Keratinocyte (primary cell): ENCODE results near the gene HNRNPDL. TPM values are rescaled to one million over a fixed set of nuclear protein-coding genes. Genes with fewer than 3 reads are reported as not detected.
"Not testable (repeated sequence)": the region's sequence is repeated elsewhere in the genome, so short reads cannot be mapped to it uniquely, and the experiment has no call there.

Experiments
- DNase-seq: peaks from one replicate; pipeline ENCODE4 v3.0.0-alpha.2; 2011; ENCODE audit warnings: low read depth, missing footprints, low spot score
- FAIRE-seq: peaks from 2 replicates; lab custom pipeline; 2011; peaks lifted over from hg19 to GRCh38; lab: Jason Lieb, UNC
- H2AFZ ChIP-seq: 2 replicates; pipeline ENCODE4 v1.6.0; 2012; ENCODE audit warnings: low read length, control low read depth, inconsistent platforms; ENCODE audit not compliant: control insufficient read depth
- H3K27ac ChIP-seq: 2 replicates; pipeline ENCODE4 v1.5.1; 2011; ENCODE audit warnings: low read length; ENCODE audit not compliant: control insufficient read depth, insufficient read depth
- H3K27me3 ChIP-seq: 3 replicates; pipeline ENCODE4 v1.6.0; 2011; ENCODE audit warnings: low read length; ENCODE audit not compliant: control insufficient read depth, insufficient read depth; ENCODE audit errors: extremely low read depth
- H3K36me3 ChIP-seq, 2 experiments: 2 replicates in 1 of 2; 3 replicates in 1 of 2; pipeline ENCODE4 v1.5.1; 2011; ENCODE audit warnings: low read length in 2 of 2, mild to moderate bottlenecking in 1 of 2; ENCODE audit not compliant: control insufficient read depth in 2 of 2, insufficient read depth in 2 of 2; ENCODE audit errors: extremely low read depth in 1 of 2
- H3K4me1 ChIP-seq: 3 replicates; pipeline ENCODE4 v1.5.1; 2011; ENCODE audit warnings: low read length; ENCODE audit not compliant: control insufficient read depth, insufficient read depth; ENCODE audit errors: extremely low read depth
- H3K4me2 ChIP-seq: 3 replicates; pipeline ENCODE4 v1.6.0; 2011; ENCODE audit warnings: low read depth, low read length; ENCODE audit not compliant: control insufficient read depth, insufficient read depth; ENCODE audit errors: extremely low read depth
- H3K4me3 ChIP-seq, 3 experiments: fragments of 200-600 bp in 1 of 3; sonication (generic) in 1 of 3; 2 replicates in 2 of 3; 3 replicates in 1 of 3; pipeline ENCODE4 v1.5.1; 2011 to 2016; ENCODE audit warnings: low read length in 3 of 3, mild to moderate bottlenecking in 3 of 3, control low read depth in 2 of 3, inconsistent platforms in 1 of 3, low read depth in 1 of 3, mixed read lengths in 1 of 3, mixed run types in 1 of 3, moderate library complexity in 1 of 3; ENCODE audit not compliant: control insufficient read depth in 2 of 3, insufficient read depth in 2 of 3; ENCODE audit errors: extremely low read depth in 1 of 3
- H3K79me2 ChIP-seq: 2 replicates; pipeline ENCODE4 v1.6.0; 2012; ENCODE audit warnings: low read length; ENCODE audit not compliant: control insufficient read depth, insufficient read depth
- H3K9ac ChIP-seq: 3 replicates; pipeline ENCODE4 v1.6.0; 2011; ENCODE audit warnings: low read length; ENCODE audit not compliant: control insufficient read depth, insufficient read depth; ENCODE audit errors: extremely low read depth
- H3K9me1 ChIP-seq: 3 replicates; pipeline ENCODE4 v1.6.0; 2011; ENCODE audit warnings: low read length; ENCODE audit not compliant: control insufficient read depth, insufficient read depth; ENCODE audit errors: extremely low read depth
- H3K9me3 ChIP-seq: 2 replicates; pipeline ENCODE4 v1.5.1; 2012; ENCODE audit warnings: low read depth, low read length; ENCODE audit not compliant: control insufficient read depth
- H4K20me1 ChIP-seq: 3 replicates; pipeline ENCODE4 v1.6.0; 2011; ENCODE audit warnings: low read length; ENCODE audit not compliant: control insufficient read depth, insufficient read depth; ENCODE audit errors: extremely low read depth
- EZH2 ChIP-seq: IDR thresholded peaks from one replicate; pipeline ENCODE4 v1.6.1; 2012; ENCODE audit warnings: inconsistent platforms, mild to moderate bottlenecking, low read length, moderate library complexity
- dilution Hi-C: fragments of 300-500 bp; cut with MboI; formaldehyde crosslinking; loops from one replicate; pipeline ENCODE4 v1.7.0; 2020; ENCODE audit warnings: low sequenced_read_pairs; ENCODE audit not compliant: extremely low pct_ligation_motif_present
- polyA plus RNA-seq, 5 experiments: library from polyadenylated mRNA; depleted of rRNA in 3 of 5; stranded (reverse) in 3 of 5; stranded (forward) in 1 of 5; unstranded in 1 of 5; fragments of >200 nt; gene quantifications; 1 replicate in 1 of 5; 2 replicates in 3 of 5; 3 replicates in 1 of 5; pipeline versions ENCODE4 v1.2.1 to v1.2.3, GENCODE V29; 2011 to 2012; ENCODE audit warnings: missing spikeins in 2 of 5, low read depth in 1 of 5, low replicate concordance in 1 of 5
- TF ChIP-seq, protein P1 (sequence below), 3 experiments: IDR thresholded peaks in 1 of 3; conservative IDR thresholded peaks in 1 of 3; optimal IDR thresholded peaks in 1 of 3; 2 replicates in 2 of 3; 3 replicates in 1 of 3; pipeline versions ENCODE3 to v1.5.1; 2011; ENCODE audit warnings: low read length in 3 of 3, mild to moderate bottlenecking in 3 of 3, moderate library complexity in 2 of 3, control low read depth in 1 of 3, inconsistent platforms in 1 of 3; ENCODE audit not compliant: insufficient read depth in 2 of 3; ENCODE audit errors: extremely low read depth in 1 of 3

The HNRNPDL gene
- polyA plus RNA-seq, 1 donor (not counting 4 experiments of a cell fraction or from before 2014, with no cell fraction given) = 292 TPM

DNA sequence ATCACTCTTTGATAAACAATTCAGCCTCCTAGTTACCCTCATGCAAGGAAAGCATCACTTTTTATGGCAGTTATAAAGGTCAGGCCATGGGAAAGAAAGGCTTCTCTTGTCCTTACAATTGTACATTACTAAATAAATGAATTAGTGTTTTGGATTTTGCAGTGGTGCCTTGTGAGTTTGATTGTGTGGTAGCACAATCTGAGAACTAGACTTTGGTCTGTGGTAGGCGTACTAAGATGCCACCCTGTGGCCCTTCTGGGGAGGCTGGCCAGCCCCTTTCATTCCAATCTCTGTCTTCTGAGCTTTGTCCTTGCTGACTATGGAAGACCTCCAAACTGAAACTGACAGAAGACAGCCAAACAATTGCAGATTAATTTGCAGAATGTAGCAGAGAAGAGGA, 41.9 kb downstream of the HNRNPDL start:
- no peak overlapping the region for H3K27ac ChIP-seq
- H3K36me3 ChIP-seq = no peaks in the 10 kb centered on the region
- no peaks in the 10 kb centered on the region for H3K79me2 ChIP-seq
- H3K27me3 ChIP-seq = no peaks in the 10 kb centered on the region
- no peak for TF ChIP-seq EZH2
- TF ChIP-seq, protein P1, sequence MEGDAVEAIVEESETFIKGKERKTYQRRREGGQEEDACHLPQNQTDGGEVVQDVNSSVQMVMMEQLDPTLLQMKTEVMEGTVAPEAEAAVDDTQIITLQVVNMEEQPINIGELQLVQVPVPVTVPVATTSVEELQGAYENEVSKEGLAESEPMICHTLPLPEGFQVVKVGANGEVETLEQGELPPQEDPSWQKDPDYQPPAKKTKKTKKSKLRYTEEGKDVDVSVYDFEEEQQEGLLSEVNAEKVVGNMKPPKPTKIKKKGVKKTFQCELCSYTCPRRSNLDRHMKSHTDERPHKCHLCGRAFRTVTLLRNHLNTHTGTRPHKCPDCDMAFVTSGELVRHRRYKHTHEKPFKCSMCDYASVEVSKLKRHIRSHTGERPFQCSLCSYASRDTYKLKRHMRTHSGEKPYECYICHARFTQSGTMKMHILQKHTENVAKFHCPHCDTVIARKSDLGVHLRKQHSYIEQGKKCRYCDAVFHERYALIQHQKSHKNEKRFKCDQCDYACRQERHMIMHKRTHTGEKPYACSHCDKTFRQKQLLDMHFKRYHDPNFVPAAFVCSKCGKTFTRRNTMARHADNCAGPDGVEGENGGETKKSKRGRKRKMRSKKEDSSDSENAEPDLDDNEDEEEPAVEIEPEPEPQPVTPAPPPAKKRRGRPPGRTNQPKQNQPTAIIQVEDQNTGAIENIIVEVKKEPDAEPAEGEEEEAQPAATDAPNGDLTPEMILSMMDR (optimal IDR thresholded peaks at IDR 0.05 in 1 of 3, IDR thresholded peaks at IDR 0.05 in 1 of 3, conservative IDR thresholded peaks at IDR 0.05 in 1 of 3; ENCODE audit: extremely low read depth in 1 of 3, insufficient read depth in 2 of 3, low read length in 3 of 3) = peak in 1 of 3 experiments; percentile 9
- no peak overlapping the region for H3K9ac ChIP-seq
- H3K4me3 ChIP-seq = no peak overlapping the region
- FAIRE-seq = no peak
- no peak overlapping the region for H2AFZ ChIP-seq
- H3K9me3 ChIP-seq = no peaks in the 10 kb centered on the region
- DNase-seq = no peak
- no peaks in the 10 kb centered on the region for H3K4me1 ChIP-seq
- H4K20me1 ChIP-seq = no peaks in the 10 kb centered on the region
- H3K4me2 ChIP-seq = no peak overlapping the region
- H3K9me1 ChIP-seq = no peaks in the 10 kb centered on the region
- dilution Hi-C loops = no loop called here

DNA sequence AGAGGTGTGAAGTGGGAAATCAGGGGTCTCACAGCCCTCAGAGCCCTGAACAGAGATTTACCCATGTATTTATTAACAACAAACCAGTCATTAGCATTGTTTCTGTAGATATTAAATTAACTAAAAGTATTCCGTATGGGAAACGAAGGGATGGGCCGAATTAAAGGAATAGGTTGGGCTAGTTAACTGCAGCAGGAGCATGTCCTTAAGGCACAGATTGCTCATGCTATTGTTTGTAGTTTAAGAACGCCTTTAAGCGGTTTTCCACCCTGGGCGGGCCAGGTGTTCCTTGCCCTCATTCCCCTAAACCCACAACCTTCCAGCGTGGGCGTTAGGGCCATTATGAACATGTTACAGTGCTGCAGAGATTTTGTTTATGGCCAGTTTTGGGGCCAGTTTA, 44.0 kb downstream of the HNRNPDL start:
- DNase-seq, H3K9me3 ChIP-seq, H3K9me1 ChIP-seq, FAIRE-seq, H3K36me3 ChIP-seq, H4K20me1 ChIP-seq, H2AFZ ChIP-seq, H3K4me2 ChIP-seq, dilution Hi-C loops, H3K4me1 ChIP-seq, H3K9ac ChIP-seq, H3K27ac ChIP-seq, H3K27me3 ChIP-seq, H3K79me2 ChIP-seq, H3K4me3 ChIP-seq: not testable (repeated sequence)

DNA sequence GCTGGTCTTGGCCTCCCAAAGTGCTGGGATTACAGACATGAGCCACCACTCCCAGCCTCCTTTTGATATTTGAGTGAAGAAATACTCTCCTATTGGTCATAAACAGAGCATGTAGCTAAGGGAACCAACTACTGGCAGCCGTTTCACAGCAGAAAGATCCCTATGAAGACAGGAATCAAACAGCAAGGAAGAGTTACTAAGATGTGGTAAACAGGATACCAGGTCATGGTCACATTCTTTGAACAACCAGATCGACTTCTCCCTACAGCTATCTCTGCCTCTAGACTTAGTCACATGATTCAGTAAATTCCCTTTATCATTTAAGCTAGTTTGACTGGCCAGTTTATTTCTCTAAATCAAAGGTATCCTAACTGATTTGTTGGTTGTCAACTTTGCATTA, 47.5 kb downstream of the HNRNPDL start:
- Histone ChIP-seq H3K9me3 (no peaks in the 10 kb centered on the region), H3K4me3 (no peak overlapping the region), H3K9ac (no peak overlapping the region), H3K4me2 (no peak overlapping the region), H3K27me3 (no peaks in the 10 kb centered on the region), H3K36me3 (no peaks in the 10 kb centered on the region), H3K4me1 (peaks cover 12% of the 10 kb centered on the region), H3K79me2 (no peaks in the 10 kb centered on the region), H4K20me1 (no peaks in the 10 kb centered on the region), H2AFZ (no peak overlapping the region), H3K9me1 (no peaks in the 10 kb centered on the region), H3K27ac (no peak overlapping the region)
- FAIRE-seq (peak; percentile 55), DNase-seq (no peak)
- dilution Hi-C loops = no loop called here
- TF ChIP-seq EZH2 = no peak
- TF ChIP-seq, protein P1 (optimal IDR thresholded peaks at IDR 0.05 in 1 of 3, IDR thresholded peaks at IDR 0.05 in 1 of 3, conservative IDR thresholded peaks at IDR 0.05 in 1 of 3; ENCODE audit: extremely low read depth in 1 of 3, insufficient read depth in 2 of 3, low read length in 3 of 3) = no peak
